CD14-positive monocyte (primary cell): ENCODE measurements around the gene APLF. TPM values are rescaled to one million over a fixed set of nuclear protein-coding genes. Genes with fewer than 3 reads are reported as not detected.

ENCODE experiments used
- DNase-seq, 3 donors: peaks; one replicate each; pipeline ENCODE4 v3.0.0-alpha.2; 2011 to 2022
- H2AFZ ChIP-seq: 2 replicates; pipeline ENCODE4 v1.6.0; 2012; ENCODE audit warnings: mild to moderate bottlenecking, low read depth, low read length, inconsistent platforms; ENCODE audit not compliant: insufficient read depth, poor library complexity, severe bottlenecking
- H3K27ac ChIP-seq, 2 donors: 1 replicate in 1 of 2; 2 replicates in 1 of 2; pipeline ENCODE4 v1.5.1; 2012 to 2013; ENCODE audit warnings: low read length in 2 of 2, control low read depth in 1 of 2, inconsistent platforms in 1 of 2, low read depth in 1 of 2, mild to moderate bottlenecking in 1 of 2
- H3K27me3 ChIP-seq, 2 donors: one replicate each; pipeline versions ENCODE4 v1.6.0 to v1.6.1; 2011 to 2013; ENCODE audit warnings: low read length in 2 of 2; ENCODE audit not compliant: control insufficient read depth in 2 of 2, insufficient read depth in 2 of 2
- H3K36me3 ChIP-seq, 2 donors: replicated peaks in 1 of 2; 1 replicate in 1 of 2; 2 replicates in 1 of 2; pipeline versions ENCODE4 v1.5.1 to v1.6.1; 2012 to 2013; ENCODE audit warnings: low read length in 2 of 2, control low read depth in 1 of 2, inconsistent platforms in 1 of 2, mild to moderate bottlenecking in 1 of 2; ENCODE audit not compliant: insufficient read depth in 2 of 2, control insufficient read depth in 1 of 2
- H3K4me1 ChIP-seq, 2 donors: 1 replicate in 1 of 2; 2 replicates in 1 of 2; pipeline versions ENCODE4 v1.5.1 to v1.6.1; 2012 to 2013; ENCODE audit warnings: low read length in 2 of 2, control low read depth in 1 of 2, inconsistent platforms in 1 of 2, mild to moderate bottlenecking in 1 of 2, moderate library complexity in 1 of 2; ENCODE audit not compliant: insufficient read depth in 2 of 2, control insufficient read depth in 1 of 2
- H3K4me2 ChIP-seq: replicated peaks from 2 replicates; pipeline ENCODE3; 2012; ENCODE audit warnings: low read length, moderate library complexity, mild to moderate bottlenecking; ENCODE audit not compliant: poor library complexity, severe bottlenecking; ENCODE audit errors: extremely low read depth
- H3K4me3 ChIP-seq, 3 experiments: fragments of 200-600 bp in 1 of 3; sonication (generic) in 1 of 3; replicated peaks in 1 of 3; 1 replicate in 2 of 3; 2 replicates in 1 of 3; pipeline ENCODE4 v1.5.1; 2011 to 2013; ENCODE audit warnings: low read length in 3 of 3, mild to moderate bottlenecking in 3 of 3, control low read depth in 2 of 3, low read depth in 2 of 3, inconsistent platforms in 1 of 3, moderate library complexity in 1 of 3
- H3K79me2 ChIP-seq: 2 replicates; pipeline ENCODE4 v1.6.0; 2012; ENCODE audit warnings: mild to moderate bottlenecking, control low read depth, inconsistent platforms, low read length, moderate library complexity; ENCODE audit not compliant: insufficient read depth
- H3K9ac ChIP-seq: 2 replicates; pipeline ENCODE4 v1.6.0; 2017; ENCODE audit warnings: low read length, mild to moderate bottlenecking; ENCODE audit not compliant: insufficient read depth, poor library complexity, severe bottlenecking
- H3K9me3 ChIP-seq, 2 donors: replicated peaks in 1 of 2; 1 replicate in 1 of 2; 2 replicates in 1 of 2; pipeline versions ENCODE4 v1.5.1 to v1.6.1; 2012 to 2013; ENCODE audit warnings: low read length in 2 of 2, control low read depth in 1 of 2; ENCODE audit not compliant: control insufficient read depth in 1 of 2, insufficient read depth in 1 of 2
- H4K20me1 ChIP-seq: 2 replicates; pipeline ENCODE4 v1.6.0; 2012; ENCODE audit warnings: mild to moderate bottlenecking, low read length, control low read depth, moderate library complexity; ENCODE audit not compliant: insufficient read depth
- H3K27ac Mint-ChIP-seq, 7 donors: one replicate each; pipeline ENCODE4 v1.8.0; 2020; ENCODE audit warnings: mild to moderate bottlenecking in 7 of 7, mixed read lengths in 7 of 7, moderate library complexity in 6 of 7, inconsistent platforms in 2 of 7
- H3K27me3 Mint-ChIP-seq, 3 donors: one replicate each; pipeline ENCODE4 v1.8.0; 2021 to 2022; ENCODE audit warnings: low read depth in 3 of 3, mild to moderate bottlenecking in 3 of 3, mixed read lengths in 3 of 3, moderate library complexity in 3 of 3, inconsistent platforms in 1 of 3
- H3K36me3 Mint-ChIP-seq, 2 donors: one replicate each; pipeline ENCODE4 v1.8.0; 2020; ENCODE audit warnings: mixed read lengths in 2 of 2, inconsistent platforms in 1 of 2, mild to moderate bottlenecking in 1 of 2
- H3K4me1 Mint-ChIP-seq: one replicate; pipeline ENCODE4 v1.8.0; 2020; ENCODE audit warnings: mild to moderate bottlenecking, mixed read lengths
- H3K4me3 Mint-ChIP-seq, 2 donors: one replicate each; pipeline ENCODE4 v1.8.0; 2020; ENCODE audit warnings: mild to moderate bottlenecking in 2 of 2, mixed read lengths in 2 of 2, moderate library complexity in 1 of 2
- H3K9me3 Mint-ChIP-seq, 7 donors: one replicate each; pipeline ENCODE4 v1.8.0; 2020 to 2022; ENCODE audit warnings: mixed read lengths in 7 of 7, mild to moderate bottlenecking in 6 of 7, moderate library complexity in 6 of 7, inconsistent platforms in 2 of 7
- CTCF ChIP-seq: fragments of 200-600 bp; IDR thresholded peaks from one replicate; pipeline ENCODE4 v1.8.0; 2022; ENCODE audit warnings: antibody characterized with exemption, mild to moderate bottlenecking
- WGBS: methylation state at CpG from one replicate; pipeline ENCODE4 v1.1.5; 2013; ENCODE audit warnings: missing lambda C conversion rate; ENCODE audit not compliant: insufficient coverage; 5-methylcytosine and 5-hydroxymethylcytosine counted together
- intact Hi-C, 2 donors: fragments of 100-400 bp; cut with micrococcal nuclease; formaldehyde crosslinking; loops; one replicate each; pipeline versions ENCODE4 v1.15.0 to v1.15.1; 2023
- polyA plus RNA-seq, 3 donors: library from polyadenylated mRNA; depleted of rRNA in 1 of 3; unstranded in 2 of 3; stranded (reverse) in 1 of 3; fragments of 300-500 nt in 2 of 3; fragments of >200 nt in 1 of 3; fragmentation: Illumina TruSeq in 2 of 3; gene quantifications; 1 replicate in 2 of 3; 2 replicates in 1 of 3; pipeline ENCODE4 v1.2.3, GENCODE V29; 2012 to 2021

Gene APLF
- polyA plus RNA-seq, 3 donors: 0.77 to 1.8 (median 1.2) TPM

DNA sequence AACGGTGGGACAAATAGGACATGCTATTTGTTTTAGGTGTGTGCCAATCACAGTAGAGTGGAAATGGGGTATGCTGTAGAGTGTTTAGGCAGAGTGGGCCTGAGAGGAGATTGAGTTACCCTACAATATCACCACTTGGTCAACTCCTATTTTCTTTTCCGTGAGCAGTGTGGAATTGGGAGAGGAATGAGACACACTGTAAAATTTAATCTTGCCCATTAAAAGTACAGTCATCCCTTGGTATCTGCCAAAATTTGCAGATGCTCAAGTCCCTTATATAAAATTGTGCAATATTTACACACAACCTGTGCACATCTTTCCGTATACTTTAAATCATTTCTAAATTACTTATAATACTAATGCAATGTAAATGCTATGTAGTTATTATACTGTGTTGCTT is 12.7 kb upstream of the APLF start:
- TF ChIP-seq CTCF: no peak
- no peak for DNase-seq
- no peaks in the 10 kb centered on the region for H3K9me3 Mint-ChIP-seq
- peaks cover 5% of the 10 kb centered on the region for H3K4me1 Mint-ChIP-seq
- H3K36me3 Mint-ChIP-seq: peaks cover 0 to 1% of the 10 kb centered on the region in 2 donors
- no peak overlapping the region for H3K27ac Mint-ChIP-seq
- Histone ChIP-seq H3K27me3 (no peaks in the 10 kb centered on the region), H3K36me3 (no peaks in the 10 kb centered on the region), H3K4me2 (no peak overlapping the region), H3K27ac (no peak overlapping the region), H3K4me1 (no peaks in the 10 kb centered on the region), H3K9ac (no peak overlapping the region), H4K20me1 (no peaks in the 10 kb centered on the region), H3K4me3 (no peak overlapping the region), H3K9me3 (no peaks in the 10 kb centered on the region), H2AFZ (no peak overlapping the region), H3K79me2 (no peaks in the 10 kb centered on the region)
- no peak overlapping the region for H3K4me3 Mint-ChIP-seq
- intact Hi-C loops: no loop called here
- peaks cover 0 to 2% (median 0%) of the 10 kb centered on the region in 3 donors for H3K27me3 Mint-ChIP-seq
- no CpG with 5 or more reads among the region's 3 CpGs for WGBS

DNA sequence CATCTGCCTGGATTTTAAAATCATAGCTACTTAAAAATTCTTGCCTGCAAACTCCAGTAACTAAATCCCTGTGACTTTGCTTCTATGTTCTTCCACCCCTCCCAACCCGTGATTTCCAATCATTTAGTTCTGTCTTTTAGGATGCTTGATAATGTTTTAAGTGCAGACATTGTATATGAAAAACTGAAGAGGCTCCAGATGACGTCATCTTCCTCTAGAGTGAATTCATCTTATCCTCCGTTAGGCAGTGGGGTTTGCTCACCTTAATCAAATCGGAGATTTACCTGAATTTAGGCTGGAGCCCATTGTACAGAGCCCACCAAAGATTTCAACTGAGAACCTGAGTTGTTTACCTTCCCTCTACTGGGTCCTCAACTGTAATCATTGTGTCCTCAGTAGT is 11.2 kb upstream of the APLF start:
- no peaks in the 10 kb centered on the region for H3K36me3 ChIP-seq
- H3K9me3 ChIP-seq: no peaks in the 10 kb centered on the region
- no peaks in the 10 kb centered on the region for H3K27me3 ChIP-seq
- intact Hi-C loops: no loop called here
- 90% methylated on average over 3 of the region's 4 CpGs for WGBS
- H3K4me2 ChIP-seq: no peak overlapping the region
- H4K20me1 ChIP-seq: no peaks in the 10 kb centered on the region
- no peak overlapping the region for H3K27ac ChIP-seq
- no peak for TF ChIP-seq CTCF
- Mint-ChIP-seq H3K4me3 (no peak overlapping the region), H3K27me3 (peaks cover 0 to 2% (median 0%) of the 10 kb centered on the region in 3 donors), H3K9me3 (no peaks in the 10 kb centered on the region), H3K4me1 (peaks cover 7% of the 10 kb centered on the region), H3K27ac (no peak overlapping the region), H3K36me3 (peaks cover 2 to 3% of the 10 kb centered on the region in 2 donors)
- H3K4me3 ChIP-seq: no peak overlapping the region
- H3K9ac ChIP-seq: no peak overlapping the region
- no peaks in the 10 kb centered on the region for H3K79me2 ChIP-seq
- no peak overlapping the region for H2AFZ ChIP-seq
- H3K4me1 ChIP-seq: no peaks in the 10 kb centered on the region
- DNase-seq: no peak
